ENCODE data around the gene OR1B1.
A peak's percentile ranks its signal among the peaks of the same experiment; 100 is the strongest.
"Not testable (repeated sequence)": the region's sequence is repeated elsewhere in the genome, so short reads cannot be mapped to it uniquely, and the experiment has no call there.

OR1B1 gene

DNA sequence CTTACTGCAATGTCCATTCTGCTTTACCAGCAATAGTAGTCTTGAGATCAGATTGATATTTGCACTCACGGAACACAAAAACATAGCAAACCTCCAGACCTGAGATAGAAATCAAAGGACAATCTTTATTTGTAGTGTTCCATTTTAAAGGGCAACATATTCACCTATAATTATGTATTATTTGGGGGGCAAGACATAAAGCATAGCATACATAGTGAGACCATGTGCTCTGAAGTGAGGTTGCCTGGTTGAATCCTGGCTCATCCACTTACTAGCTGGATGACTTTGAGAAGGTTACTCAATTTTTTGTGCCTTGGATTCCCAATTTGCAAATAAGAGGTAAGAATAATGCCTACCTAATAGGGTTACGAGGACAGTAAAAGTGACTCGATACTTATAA lies at the start of gene OR1B1:
TSS of gene OR1B1 (minus strand) at position 101 of the 400 bp plus-strand sequence.
- DNase-seq = no peak

GRCh38 chr9:122695696-122696095 lies 38.3 kb upstream of the OR1B1 start:
- DNase-seq = no peak

DNA sequence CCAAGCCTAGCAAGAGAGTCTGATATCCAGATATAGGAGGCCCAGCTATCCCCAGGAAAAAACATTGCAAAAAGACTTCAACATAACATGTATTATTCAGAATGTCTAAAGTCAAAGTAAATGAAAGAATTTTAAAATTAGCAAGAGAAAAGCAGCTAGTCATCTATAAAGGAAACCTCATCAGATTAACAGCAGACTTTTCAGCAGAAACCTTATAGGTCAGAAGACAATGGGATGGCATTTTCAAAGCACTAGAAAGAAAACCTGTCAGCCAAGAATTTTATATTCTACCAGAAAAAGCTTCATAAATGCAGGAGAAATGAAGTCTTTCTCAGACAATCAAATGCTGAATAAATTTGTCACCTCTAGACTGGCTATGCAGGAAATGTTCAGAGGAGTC lies 27.4 kb upstream of the OR1B1 start:
- DNase-seq = no peak

GRCh38 chr9:122672481-122672880 lies 15.1 kb upstream of the OR1B1 start:
- DNase-seq = no peak

GRCh38 chr9:122661416-122661815 lies 4.0 kb upstream of the OR1B1 start, which contains the start of gene OR1L1:
TSS of gene OR1L1 (plus strand) at chr9:122661716. CDS start at chr9:122661716, 0 bp downstream.
- no peak for DNase-seq

- DNase-seq = no peak
Measured at GRCh38 chr9:122656378-122656777, 1.0 kb downstream of the OR1B1 start.

DNA sequence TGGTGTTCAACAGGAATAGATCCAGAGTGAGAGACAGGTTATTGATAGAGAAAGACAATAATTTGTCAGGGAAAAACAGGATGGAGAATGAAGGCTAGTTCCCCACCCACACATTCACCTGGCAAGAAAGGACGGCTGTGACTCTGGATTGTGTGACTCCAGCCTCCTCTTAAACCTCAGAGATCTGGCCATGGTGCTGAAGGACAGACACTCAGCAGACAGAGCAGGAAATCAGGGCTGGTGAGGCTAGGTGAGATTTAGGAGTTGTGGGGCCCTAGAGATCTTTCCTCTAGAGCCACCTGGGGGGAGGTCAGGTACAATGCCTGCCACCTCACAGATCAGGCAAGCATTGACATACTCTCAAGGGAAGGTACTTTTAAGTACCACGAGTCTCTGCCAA lies 15.2 kb downstream of the OR1B1 start:
- peak; percentile 2 for DNase-seq

- no peak for DNase-seq
Measured at GRCh38 chr9:122619996-122620395, 37.4 kb downstream of the OR1B1 start.

DNA sequence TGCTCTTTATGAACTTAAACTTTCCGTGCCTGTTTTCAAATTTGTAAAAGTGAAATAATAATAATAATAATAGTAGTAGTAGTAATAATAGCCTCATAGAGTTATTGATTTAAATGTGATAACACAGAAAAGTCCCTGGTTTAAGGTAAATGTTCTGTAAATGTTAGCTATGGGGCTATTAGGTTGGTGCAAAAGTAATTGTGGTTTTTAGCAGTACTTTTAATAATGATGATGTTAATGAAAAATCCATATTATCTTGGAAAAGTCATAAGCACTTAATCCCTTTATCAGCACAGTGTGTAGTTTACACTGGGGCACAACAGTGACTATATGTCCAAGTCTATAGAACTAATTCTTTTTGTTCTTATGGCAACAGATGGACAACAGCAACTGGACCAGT lies 43.1 kb downstream of the OR1B1 start, which contains the start of gene OR1Q1:
TSS of gene OR1Q1 (plus strand) at position 377 of the 400 bp plus-strand sequence. CDS start at position 377, 0 bp downstream.
- no peak for DNase-seq

DNA sequence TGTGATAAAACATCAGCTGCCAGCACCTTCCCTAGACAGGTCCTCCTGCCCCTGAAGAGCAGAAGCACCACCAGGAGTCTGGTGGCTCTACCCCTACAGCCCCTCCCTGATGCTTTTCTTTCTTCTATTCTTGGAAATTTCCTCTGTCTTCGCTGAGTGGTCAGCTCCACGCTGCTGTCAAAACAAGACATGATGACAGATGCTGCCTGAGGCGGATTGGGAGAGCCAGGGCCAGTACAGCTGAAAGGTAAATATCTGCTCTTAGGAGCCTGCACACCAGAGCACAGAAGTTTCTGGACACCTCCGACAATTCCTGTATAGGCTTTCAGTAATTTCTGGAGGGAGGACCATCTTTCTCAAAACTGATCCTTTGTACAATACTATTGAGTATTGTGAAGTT lies 47.6 kb downstream of the OR1B1 start:
- no peak for DNase-seq

DNA sequence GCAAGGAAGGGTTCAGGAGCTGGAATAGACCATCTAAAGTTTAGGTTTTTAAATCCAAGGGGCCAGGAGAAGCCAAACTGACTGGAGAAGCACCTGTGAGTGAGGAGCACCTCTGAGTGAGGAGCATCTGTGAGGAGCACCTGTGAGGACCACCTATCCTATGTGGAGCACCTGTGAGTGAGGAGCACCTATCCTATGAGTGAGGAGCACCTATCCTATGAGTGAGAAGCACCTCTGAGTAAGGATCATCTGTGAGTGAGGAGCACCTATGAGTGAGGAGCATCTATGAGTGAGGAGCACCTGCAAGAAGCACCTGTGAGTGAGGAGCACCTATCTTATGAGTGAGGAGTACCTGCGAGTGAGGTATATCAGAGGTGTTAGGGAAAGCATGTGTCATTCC lies 50.8 kb downstream of the OR1B1 start:
- DNase-seq = no peak

- no peak for DNase-seq
Measured at GRCh38 chr9:122605691-122606090, 51.7 kb downstream of the OR1B1 start.

DNA sequence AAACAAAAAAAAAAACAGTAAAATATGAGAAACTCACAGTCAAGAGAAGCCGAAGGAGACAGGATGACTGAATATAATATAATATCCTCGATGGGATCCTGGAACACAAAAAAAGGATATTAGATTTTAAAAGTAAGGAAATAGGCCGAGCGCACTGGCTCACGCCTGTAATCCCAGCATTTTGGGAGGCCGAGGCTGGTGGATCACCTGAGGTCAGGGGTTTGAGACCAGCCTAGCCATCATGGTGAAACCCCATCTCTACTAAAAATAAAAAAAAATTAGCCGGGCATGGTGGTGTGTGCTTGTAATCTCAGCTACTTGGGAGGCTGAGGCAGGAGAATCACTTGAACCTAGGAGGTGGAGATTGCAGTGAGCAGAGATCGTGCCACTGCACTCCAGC lies 74.1 kb downstream of the OR1B1 start, which contains the start of gene OR1L8:
TSS of gene OR1L8 (minus strand) at position 101 of the 400 bp plus-strand sequence. CDS start 14,907 bp downstream, outside the sequence.
- DNase-seq = not testable (repeated sequence)

DNA sequence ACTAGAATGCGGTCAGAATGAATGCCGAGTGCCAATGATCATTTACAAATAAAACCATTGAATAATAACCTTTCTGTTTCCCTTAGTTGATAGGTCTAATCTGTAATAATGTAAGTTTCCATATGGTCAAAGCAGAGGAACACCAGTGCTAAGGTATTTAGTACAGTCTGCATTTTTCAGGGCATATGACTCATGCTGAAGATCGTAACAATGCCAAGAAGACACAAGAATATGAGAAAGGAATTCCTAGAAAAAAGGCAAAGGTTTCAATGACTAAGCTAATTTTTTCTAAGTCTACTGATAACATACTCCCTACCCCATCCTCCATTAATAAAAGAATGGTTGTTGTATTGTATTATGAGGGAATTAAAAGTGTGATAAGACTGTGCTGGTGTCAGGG lies 77.1 kb downstream of the OR1B1 start:
- DNase-seq = peak; percentile 85

GRCh38 chr9:122579874-122580273 lies 77.6 kb downstream of the OR1B1 start:
- DNase-seq = no peak

Data from NCI-H226 (cell line).